NCI-H2171 (cell line): ENCODE measurements around the gene ADAT1.
A peak's percentile ranks its signal among the peaks of the same experiment; 100 is the strongest.
"Not testable (repeated sequence)": the region's sequence is repeated elsewhere in the genome, so short reads cannot be mapped to it uniquely, and the experiment has no call there.

Experiments used
- DNase-seq: peaks from one replicate; lab custom pipeline; 2025; lab: John Stamatoyannopoulos, UW

The ADAT1 gene

GRCh38 chr16:75620326-75621169 is 2.5 kb downstream of the ADAT1 start:
- DNase-seq: no peak

- DNase-seq: no peak
These were observed 4.3 kb downstream of the ADAT1 start for GRCh38 chr16:75618780-75619179.

GRCh38 chr16:75617121-75617520 is 6.0 kb downstream of the ADAT1 start:
- no peak for DNase-seq

- DNase-seq: no peak
These were observed 6.5 kb downstream of the ADAT1 start for GRCh38 chr16:75616521-75617010.

GRCh38 chr16:75615619-75616018 is 7.5 kb downstream of the ADAT1 start:
- DNase-seq: no peak

GRCh38 chr16:75614066-75614897 is 8.8 kb downstream of the ADAT1 start:
- no peak for DNase-seq

- no peak for DNase-seq
These were observed 16.6 kb downstream of the ADAT1 start for GRCh38 chr16:75606507-75606906.

GRCh38 chr16:75603241-75603640 is 19.8 kb downstream of the ADAT1 start:
- DNase-seq: no peak

- DNase-seq: no peak
These were observed 23.4 kb downstream of the ADAT1 start for GRCh38 chr16:75599452-75600277.

GRCh38 chr16:75593825-75594820 is 29.0 kb downstream of the ADAT1 start:
- DNase-seq: peak; percentile 43

GRCh38 chr16:75593308-75593707 is 29.8 kb downstream of the ADAT1 start:
- DNase-seq: no peak

- not testable (repeated sequence) for DNase-seq
These were observed 31.2 kb downstream of the ADAT1 start for GRCh38 chr16:75591927-75592326.

GRCh38 chr16:75590920-75591843 is 31.9 kb downstream of the ADAT1 start:
- DNase-seq: no peak

- DNase-seq: no peak
These were observed 33.8 kb downstream of the ADAT1 start for GRCh38 chr16:75589306-75589705.

GRCh38 chr16:75588716-75589115 is 34.4 kb downstream of the ADAT1 start:
- no peak for DNase-seq

GRCh38 chr16:75584108-75584507 is 39.0 kb downstream of the ADAT1 start:
- DNase-seq: no peak

GRCh38 chr16:75579281-75579834 is 43.7 kb downstream of the ADAT1 start:
- no peak for DNase-seq

- DNase-seq: no peak
These were observed 44.4 kb downstream of the ADAT1 start for GRCh38 chr16:75578725-75579124.

GRCh38 chr16:75578212-75578611 is 44.9 kb downstream of the ADAT1 start:
- DNase-seq: no peak
